GM12872 (cell line): ENCODE results near the gene CCBE1.

ENCODE experiments used
- CTCF ChIP-seq: IDR thresholded peaks from 3 replicates; pipeline ENCODE4 v1.5.1; 2011; ENCODE audit warnings: low read depth, mild to moderate bottlenecking, low read length, moderate library complexity; ENCODE audit not compliant: insufficient read depth

Gene CCBE1

GRCh38 chr18:59500765-59501164 lies 196.5 kb downstream of the CCBE1 start:
- no peak for TF ChIP-seq CTCF

GRCh38 chr18:59498506-59499086 lies 198.6 kb downstream of the CCBE1 start:
- TF ChIP-seq CTCF, result no peak

GRCh38 chr18:59492756-59493421 lies 204.3 kb downstream of the CCBE1 start:
- no peak for TF ChIP-seq CTCF

- TF ChIP-seq CTCF, result no peak
Observed at GRCh38 chr18:59488899-59489298, 208.3 kb downstream of the CCBE1 start.

GRCh38 chr18:59485382-59485781 lies 211.8 kb downstream of the CCBE1 start:
- no peak for TF ChIP-seq CTCF

- TF ChIP-seq CTCF, result no peak
Observed at GRCh38 chr18:59484561-59485328, 212.5 kb downstream of the CCBE1 start.

GRCh38 chr18:59484131-59484530 lies 213.1 kb downstream of the CCBE1 start:
- no peak for TF ChIP-seq CTCF
